ENCODE results near the gene ANXA1.
"Not testable (repeated sequence)": the region's sequence is repeated elsewhere in the genome, so short reads cannot be mapped to it uniquely, and the experiment has no call there.

The ANXA1 gene

GRCh38 chr9:73168298-73168934 lies 16.8 kb downstream of the ANXA1 start:
- DNase-seq (ENCODE audit: low read depth), result no peak

- DNase-seq (ENCODE audit: low read depth), result no peak
These were observed 18.7 kb downstream of the ANXA1 start for GRCh38 chr9:73170185-73170957.

- DNase-seq (ENCODE audit: low read depth), result no peak
These were observed 21.2 kb downstream of the ANXA1 start for GRCh38 chr9:73172901-73173215.

GRCh38 chr9:73173557-73174329 lies 22.1 kb downstream of the ANXA1 start:
- no peak for DNase-seq (ENCODE audit: low read depth)

- DNase-seq (ENCODE audit: low read depth), result no peak
These were observed 22.8 kb downstream of the ANXA1 start for GRCh38 chr9:73174330-73174980.

- DNase-seq (ENCODE audit: low read depth), result no peak
These were observed 24.8 kb downstream of the ANXA1 start for GRCh38 chr9:73176450-73176875.

- DNase-seq (ENCODE audit: low read depth), result no peak
These were observed 26.4 kb downstream of the ANXA1 start for GRCh38 chr9:73178044-73178443.

- no peak for DNase-seq (ENCODE audit: low read depth)
These were observed 27.9 kb downstream of the ANXA1 start for GRCh38 chr9:73179589-73179988.

- DNase-seq (ENCODE audit: low read depth), result no peak
These were observed 28.7 kb downstream of the ANXA1 start for GRCh38 chr9:73180403-73180802.

GRCh38 chr9:73182928-73183327 lies 31.3 kb downstream of the ANXA1 start:
- no peak for DNase-seq (ENCODE audit: low read depth)

GRCh38 chr9:73183428-73183827 lies 31.8 kb downstream of the ANXA1 start:
- no peak for DNase-seq (ENCODE audit: low read depth)

GRCh38 chr9:73183917-73184861 lies 32.5 kb downstream of the ANXA1 start:
- no peak for DNase-seq (ENCODE audit: low read depth)

GRCh38 chr9:73191109-73191508 lies 39.4 kb downstream of the ANXA1 start:
- not testable (repeated sequence) for DNase-seq (ENCODE audit: low read depth)

GRCh38 chr9:73194284-73194683 lies 42.6 kb downstream of the ANXA1 start:
- DNase-seq (ENCODE audit: low read depth), result no peak

- no peak for DNase-seq (ENCODE audit: low read depth)
These were observed 47.8 kb downstream of the ANXA1 start for GRCh38 chr9:73199448-73199847.

- no peak for DNase-seq (ENCODE audit: low read depth)
These were observed 48.2 kb downstream of the ANXA1 start for GRCh38 chr9:73199886-73200285.

- no peak for DNase-seq (ENCODE audit: low read depth)
These were observed 49.2 kb downstream of the ANXA1 start for GRCh38 chr9:73200694-73201452.

- DNase-seq (ENCODE audit: low read depth), result no peak
These were observed 51.3 kb downstream of the ANXA1 start for GRCh38 chr9:73202980-73203379.

GRCh38 chr9:73204936-73205335 lies 53.3 kb downstream of the ANXA1 start:
- DNase-seq (ENCODE audit: low read depth), result no peak

GRCh38 chr9:73206851-73207250 lies 55.2 kb downstream of the ANXA1 start:
- no peak for DNase-seq (ENCODE audit: low read depth)
